GM12878 (cell line): ENCODE data around the gene NDC1.

Source experiments
- CUX1 ChIP-seq: IDR thresholded peaks from 2 replicates; pipeline ENCODE4 v1.6.1; 2012; ENCODE audit warnings: improper control_type of control experiment, low read depth, low read length; ENCODE audit not compliant: insufficient replicate concordance
- HDAC2 ChIP-seq: fragments of 200-600 bp; sonication (generic); IDR thresholded peaks from 2 replicates; pipeline ENCODE4 v1.6.1; 2017
- JUNB ChIP-seq: IDR thresholded peaks from 2 replicates; pipeline ENCODE4 v1.6.1; 2016; ENCODE audit warnings: antibody characterized with exemption, mild to moderate bottlenecking
- LARP7 ChIP-seq: fragments of 450-650 bp; IDR thresholded peaks from 2 replicates; pipeline ENCODE4 v1.6.1; 2017; ENCODE audit warnings: mild to moderate bottlenecking
- SUZ12 ChIP-seq: fragments of 200-600 bp; sonication (generic); IDR thresholded peaks from one replicate; pipeline ENCODE4 v1.6.1; 2018; ENCODE audit warnings: antibody characterized with exemption, mild to moderate bottlenecking; ENCODE audit not compliant: unreplicated experiment

- TF ChIP-seq SUZ12 (no peak), CUX1 (no peak), HDAC2 (no peak), LARP7 (no peak), JUNB (no peak)
Observed at GRCh38 chr1:53727461-53728092, 110.5 kb downstream of the NDC1 start.
